AG10803 (cell line): ENCODE data around the gene SAFB.

Experiments
- DNase-seq: peaks from one replicate; pipeline ENCODE4 v3.0.0; 2010; ENCODE audit warnings: low read depth
- H3K4me3 ChIP-seq: 2 replicates; pipeline ENCODE4 v1.5.1; 2011; ENCODE audit warnings: mild to moderate bottlenecking, low read length, control low read depth
- TF ChIP-seq, protein P1 (sequence below): conservative IDR thresholded peaks from 2 replicates; pipeline ENCODE4 v1.5.1; 2011; ENCODE audit warnings: mild to moderate bottlenecking, low read length, control low read depth, inconsistent platforms

Gene SAFB

DNA sequence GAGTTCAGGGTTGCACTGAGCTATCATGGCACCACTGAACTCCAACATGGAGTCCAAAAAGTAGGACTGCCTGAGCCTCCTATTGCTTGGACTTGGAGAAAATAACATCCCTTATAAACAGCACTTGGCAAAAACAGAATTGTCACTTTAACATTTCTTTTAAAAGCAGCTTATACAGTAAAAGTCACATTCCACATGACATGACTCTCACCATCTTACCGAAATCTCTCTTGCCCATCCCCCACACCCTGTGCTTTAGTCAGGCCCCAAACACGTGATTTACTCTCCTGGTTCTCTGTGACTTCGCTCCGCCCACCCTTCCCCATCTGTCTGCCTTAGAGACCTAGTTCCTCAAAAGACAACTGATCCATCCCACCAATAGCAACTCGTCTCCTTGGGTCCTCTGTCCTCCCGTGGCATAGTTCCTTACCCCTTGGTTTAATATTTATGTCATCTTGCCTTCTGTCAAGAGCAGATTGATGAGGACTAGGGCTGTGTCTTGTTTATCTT, 4.6 kb downstream of the SAFB start:
- TF ChIP-seq, protein P1, sequence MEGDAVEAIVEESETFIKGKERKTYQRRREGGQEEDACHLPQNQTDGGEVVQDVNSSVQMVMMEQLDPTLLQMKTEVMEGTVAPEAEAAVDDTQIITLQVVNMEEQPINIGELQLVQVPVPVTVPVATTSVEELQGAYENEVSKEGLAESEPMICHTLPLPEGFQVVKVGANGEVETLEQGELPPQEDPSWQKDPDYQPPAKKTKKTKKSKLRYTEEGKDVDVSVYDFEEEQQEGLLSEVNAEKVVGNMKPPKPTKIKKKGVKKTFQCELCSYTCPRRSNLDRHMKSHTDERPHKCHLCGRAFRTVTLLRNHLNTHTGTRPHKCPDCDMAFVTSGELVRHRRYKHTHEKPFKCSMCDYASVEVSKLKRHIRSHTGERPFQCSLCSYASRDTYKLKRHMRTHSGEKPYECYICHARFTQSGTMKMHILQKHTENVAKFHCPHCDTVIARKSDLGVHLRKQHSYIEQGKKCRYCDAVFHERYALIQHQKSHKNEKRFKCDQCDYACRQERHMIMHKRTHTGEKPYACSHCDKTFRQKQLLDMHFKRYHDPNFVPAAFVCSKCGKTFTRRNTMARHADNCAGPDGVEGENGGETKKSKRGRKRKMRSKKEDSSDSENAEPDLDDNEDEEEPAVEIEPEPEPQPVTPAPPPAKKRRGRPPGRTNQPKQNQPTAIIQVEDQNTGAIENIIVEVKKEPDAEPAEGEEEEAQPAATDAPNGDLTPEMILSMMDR = no peak
- peak; percentile 43 for DNase-seq
- H3K4me3 ChIP-seq = no peak overlapping the region

DNA sequence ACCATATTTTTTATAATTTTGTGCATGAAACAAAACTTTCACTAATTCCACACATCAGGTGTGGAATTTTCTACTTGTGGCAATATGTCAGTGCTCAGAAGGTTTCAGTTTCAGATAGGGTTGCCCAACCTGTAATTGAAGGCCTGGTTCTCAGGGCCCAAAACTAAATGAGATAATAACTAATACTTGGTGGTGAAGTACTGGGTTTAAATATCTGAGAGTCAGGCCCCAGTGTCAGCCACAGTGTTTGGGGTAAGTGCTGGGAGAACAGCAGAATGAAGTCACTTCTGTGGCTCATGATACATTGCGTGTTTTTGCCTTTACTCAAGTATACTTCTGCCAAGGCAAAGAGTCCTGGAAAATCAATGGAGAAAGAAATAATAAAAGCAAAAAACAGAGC, 5.6 kb downstream of the SAFB start:
- H3K4me3 ChIP-seq = no peak overlapping the region
- DNase-seq = peak; percentile 81
- TF ChIP-seq, protein P1 = no peak

DNA sequence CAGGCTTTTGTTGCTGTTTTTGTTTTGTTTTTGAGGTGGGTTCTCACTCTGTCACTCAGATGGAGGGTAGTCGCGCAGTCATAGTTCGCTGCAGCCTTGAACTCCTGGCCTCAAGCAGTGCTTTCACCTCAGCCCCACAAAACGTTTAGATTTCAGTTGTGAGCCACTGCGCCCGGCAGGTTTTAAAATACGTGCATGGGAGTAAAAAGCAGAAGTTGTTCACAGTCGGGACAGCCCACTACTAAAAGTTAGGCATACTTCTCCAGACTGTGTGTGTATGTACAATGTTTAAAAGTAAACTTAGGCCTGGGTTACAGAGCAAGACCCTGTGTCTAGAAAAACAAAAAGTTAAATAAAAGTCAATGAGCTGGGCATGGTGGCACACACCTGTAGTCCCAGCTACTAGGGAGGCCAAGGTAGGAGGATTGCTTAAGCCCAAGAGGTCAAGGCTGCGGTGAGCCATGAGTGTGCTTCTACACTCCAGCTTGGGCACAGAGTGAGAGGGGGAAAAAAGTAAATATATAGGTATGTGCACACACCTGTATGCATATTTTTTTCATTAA, 6.1 kb downstream of the SAFB start:
- no peak for DNase-seq
- TF ChIP-seq, protein P1 = no peak
- no peak overlapping the region for H3K4me3 ChIP-seq

DNA sequence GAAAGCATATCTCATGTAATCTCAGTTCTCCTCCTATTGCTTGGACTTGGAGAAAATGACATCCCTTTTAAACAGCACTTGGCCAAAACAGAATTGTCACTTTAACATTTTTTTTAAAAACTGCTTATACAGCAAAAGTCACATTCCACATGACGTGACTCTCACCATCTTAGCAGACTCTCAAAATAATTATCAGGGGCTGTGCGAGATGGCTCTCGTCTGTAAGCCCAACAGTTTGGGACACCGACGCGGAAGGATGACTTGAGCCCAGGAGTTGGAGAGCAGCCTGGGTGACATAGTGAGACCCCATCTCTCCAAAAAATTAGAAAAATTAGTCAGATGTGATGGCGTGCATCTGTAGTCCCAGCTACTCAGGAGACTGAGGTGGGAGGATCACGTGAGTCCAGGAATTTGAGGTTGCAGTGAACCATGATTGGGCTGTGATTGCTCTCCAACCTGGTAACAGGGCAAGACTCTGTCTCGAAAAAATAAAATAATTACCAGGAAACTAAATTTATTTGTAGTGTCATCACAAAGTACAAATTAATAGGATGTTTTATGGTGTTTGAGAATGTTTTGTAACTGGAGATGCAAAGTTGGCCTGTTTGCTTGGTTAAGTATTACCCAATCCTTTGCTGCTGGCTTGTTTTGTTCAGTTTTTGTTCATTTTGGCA, 8.8 kb downstream of the SAFB start:
- TF ChIP-seq, protein P1 = no peak
- H3K4me3 ChIP-seq = no peak overlapping the region
- DNase-seq = peak; percentile 58

DNA sequence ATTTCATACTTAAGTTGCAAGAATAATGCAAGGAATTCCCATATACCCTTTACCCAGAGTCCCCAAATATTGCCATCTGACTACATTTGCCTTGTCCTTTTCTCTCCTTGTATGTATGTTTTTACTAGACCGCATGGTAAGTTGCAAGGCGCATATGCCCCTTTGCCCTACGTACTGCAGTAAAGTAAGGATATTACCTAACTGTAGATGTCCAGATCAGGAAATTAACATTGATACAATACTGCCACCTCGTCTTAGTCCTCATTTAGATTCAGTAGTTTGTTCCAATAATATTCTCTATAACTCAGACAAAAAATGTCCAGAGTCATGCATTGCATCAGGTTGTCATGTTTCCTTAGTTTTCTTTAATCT, 9.3 kb downstream of the SAFB start:
- no peak for DNase-seq
- no peak overlapping the region for H3K4me3 ChIP-seq
- TF ChIP-seq, protein P1 = no peak

DNA sequence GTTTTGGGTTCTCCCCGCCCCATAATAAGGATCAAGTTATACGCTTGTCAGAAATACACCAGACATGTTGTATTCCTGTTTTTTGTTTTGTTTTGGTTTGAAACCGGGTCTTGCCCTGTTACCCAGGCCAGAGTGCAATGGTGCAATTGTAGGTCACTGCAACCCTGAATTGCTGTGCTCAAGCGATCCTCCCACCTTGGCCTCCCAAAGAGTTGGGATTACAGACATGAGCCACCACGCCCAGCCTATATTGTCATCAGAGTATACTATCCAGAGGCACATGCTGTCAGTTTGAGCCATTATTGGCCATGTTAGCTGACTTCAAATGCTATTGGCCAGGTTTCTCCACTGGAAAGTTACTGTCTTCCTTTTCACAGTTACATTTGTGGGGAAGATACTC, 9.8 kb downstream of the SAFB start:
- no peak overlapping the region for H3K4me3 ChIP-seq
- no peak for DNase-seq
- TF ChIP-seq, protein P1 = no peak

DNA sequence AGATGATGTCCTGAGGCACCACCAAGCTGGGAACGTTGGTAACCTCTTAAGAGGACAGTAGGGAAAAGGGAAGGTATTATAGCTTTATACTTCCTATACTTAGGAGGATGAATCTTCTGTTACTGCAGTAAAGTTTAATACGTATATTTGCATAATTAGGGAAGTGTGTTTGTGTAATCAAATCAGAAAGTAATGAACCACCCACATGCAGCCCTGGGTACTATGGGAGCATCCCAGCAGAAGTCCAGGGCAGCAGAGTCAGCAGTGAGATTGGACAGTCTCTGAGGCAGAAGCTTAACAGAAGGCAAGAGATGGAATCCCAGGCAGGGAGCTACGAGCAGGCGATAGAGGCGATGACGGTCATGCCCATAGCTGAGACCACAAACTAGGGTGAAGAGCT, 12.5 kb downstream of the SAFB start:
- DNase-seq = no peak
- TF ChIP-seq, protein P1 = no peak
- H3K4me3 ChIP-seq = no peak overlapping the region
